T-helper 22 cell (primary cell): ENCODE data around the gene ITPA.

Experiments used
- DNase-seq: peaks from one replicate; pipeline ENCODE4 v3.0.0-alpha.2; 2020; ENCODE audit warnings: low read depth

Gene ITPA

DNA sequence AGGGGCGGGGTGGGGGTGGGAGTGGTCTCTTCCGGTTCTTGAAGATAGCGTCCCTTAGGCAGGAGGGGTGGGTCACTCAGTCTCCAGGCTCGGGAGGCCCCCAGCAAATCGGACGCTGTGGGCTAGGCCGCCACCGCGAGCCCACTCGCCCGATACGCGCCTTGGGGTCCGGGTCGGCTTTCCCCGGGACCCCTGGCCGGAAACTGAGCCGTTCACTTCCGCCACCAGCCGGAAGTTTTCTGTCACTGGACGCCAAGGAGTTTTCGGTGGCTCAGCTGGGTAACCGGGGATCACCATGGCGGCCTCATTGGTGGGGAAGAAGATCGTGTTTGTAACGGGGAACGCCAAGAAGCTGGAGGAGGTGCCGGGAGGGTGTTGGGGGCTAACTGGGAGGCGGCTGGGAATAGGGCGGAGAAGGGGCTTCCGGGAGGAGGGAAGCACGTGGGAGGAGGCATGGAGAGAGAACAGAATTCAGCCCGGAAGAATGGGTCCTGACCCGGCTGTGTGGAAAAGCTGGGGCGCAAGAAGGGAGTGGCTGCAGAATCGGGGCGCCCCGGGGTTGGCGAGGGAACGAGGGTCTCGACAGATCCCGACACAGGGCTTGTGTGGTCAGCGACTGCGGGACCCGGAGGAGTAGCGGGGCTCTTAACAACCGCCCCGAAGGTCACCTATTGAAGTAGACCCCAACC, at the start of gene ITPA:
Gene ITPA (plus strand): TSS at position 242 of the 689 bp plus-strand sequence. CDS start 54 bp downstream, at position 296.
- peak; percentile 42 for DNase-seq

- no peak for DNase-seq
Observed at GRCh38 chr20:3160418-3160817, 48.9 kb upstream of the ITPA start.

DNA sequence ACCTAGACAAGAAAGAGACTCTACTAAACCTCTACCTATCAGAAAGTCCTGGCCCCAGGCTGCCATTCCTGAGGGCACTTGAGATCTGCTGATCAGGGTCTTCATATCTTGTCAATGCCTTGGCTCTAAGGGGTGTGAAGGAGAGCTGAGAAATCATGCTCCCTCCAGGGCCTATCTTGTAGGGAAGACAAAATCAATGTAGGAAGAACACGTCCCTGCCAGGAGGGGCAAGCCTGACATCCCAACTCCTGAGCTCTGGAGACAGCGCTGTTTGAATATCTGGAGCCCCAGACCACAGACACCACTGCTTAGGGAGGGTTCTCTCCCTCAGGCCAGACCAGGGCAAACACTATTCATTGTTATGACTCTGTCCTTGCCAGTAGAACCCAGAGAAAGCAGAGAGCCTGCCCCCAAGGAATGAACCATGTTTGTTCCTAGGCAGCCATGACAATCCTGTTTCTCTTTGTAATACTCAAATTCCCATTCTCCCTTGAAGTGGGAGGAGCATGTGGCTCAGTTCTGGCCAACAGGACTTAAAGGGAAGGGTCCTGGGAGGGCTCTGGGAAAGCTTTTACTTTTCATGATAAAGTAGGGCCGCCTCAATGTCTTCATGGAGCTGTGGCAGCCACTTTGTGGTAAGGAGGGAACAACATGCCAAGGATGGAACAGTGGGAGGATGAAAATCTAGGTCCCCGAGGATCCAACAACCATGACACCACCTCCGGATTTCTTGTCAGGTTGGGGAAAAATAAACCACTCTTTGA, 47.8 kb upstream of the ITPA start:
- no peak for DNase-seq

DNA sequence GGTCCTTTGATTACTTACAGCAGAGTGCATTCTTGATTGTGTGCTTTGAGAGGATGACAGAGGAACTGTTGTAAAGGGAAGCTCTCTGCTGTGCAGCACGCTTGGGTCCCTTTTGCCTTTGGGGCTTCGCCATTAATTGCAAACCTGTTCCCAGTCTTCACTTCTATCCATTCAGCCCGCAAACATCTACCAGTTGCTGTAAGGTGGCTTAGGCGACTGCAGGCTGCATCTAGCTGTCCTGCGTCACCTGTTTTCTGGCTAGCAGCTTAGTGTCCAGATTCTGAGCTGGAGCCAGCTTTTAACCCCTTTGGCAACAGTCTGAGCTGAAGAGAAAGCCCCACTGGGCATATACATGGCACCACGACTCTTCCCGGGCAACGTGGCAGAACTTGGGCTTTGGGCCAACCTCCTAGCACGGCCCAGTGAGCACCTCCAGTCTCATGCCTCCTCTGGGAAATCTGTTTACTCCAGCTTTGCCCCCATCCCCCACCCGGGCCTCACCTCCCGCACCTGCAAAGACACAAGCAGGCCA, 47.2 kb upstream of the ITPA start:
- DNase-seq: no peak

GRCh38 chr20:3163099-3164042, 45.9 kb upstream of the ITPA start:
- DNase-seq: no peak

GRCh38 chr20:3164043-3164762, 45.1 kb upstream of the ITPA start:
- no peak for DNase-seq

GRCh38 chr20:3164763-3165410, 44.4 kb upstream of the ITPA start:
- no peak for DNase-seq

DNA sequence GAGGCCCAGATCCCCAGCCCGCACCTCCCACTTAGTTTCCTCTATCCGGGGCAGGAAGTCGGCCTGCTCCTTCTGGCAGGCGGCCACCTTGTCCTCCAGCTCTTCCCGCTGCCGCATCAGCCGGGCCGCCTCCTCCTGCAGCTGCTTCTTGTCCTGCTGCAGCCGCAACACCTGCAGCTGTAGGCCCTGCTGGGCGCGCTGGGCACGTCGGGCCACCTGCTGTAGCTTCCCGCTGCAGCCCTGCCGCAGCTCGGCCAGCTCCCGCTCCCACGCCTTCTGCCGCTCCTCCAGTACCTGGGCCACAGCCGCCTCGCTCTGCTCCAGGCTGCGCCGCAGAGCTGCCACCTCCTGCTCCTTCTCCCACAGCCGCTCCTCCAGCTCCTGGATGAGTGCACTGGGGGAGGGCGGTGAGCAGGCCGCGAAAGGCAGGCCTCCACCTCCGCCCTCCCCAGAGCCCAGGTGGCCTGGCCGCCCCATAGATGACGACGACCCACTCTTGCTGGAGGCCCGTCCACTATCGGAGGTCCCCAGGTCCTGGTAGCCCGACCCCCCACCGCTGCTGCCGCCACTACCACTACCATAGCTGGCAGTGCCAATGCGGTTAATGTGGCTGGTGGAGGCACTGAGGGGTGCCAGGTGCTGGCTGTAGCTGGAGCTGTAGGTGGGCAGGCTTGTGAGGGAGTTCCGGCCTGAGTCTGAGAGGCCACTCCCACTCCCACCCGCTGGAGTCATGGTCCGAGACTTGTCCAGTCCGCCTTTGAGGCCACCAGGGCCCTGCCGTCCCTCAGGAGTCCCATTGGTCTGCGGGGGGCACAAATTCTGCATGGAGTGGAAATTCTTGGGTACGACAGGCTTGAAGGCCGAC, 43.6 kb upstream of the ITPA start:
- DNase-seq: no peak

DNA sequence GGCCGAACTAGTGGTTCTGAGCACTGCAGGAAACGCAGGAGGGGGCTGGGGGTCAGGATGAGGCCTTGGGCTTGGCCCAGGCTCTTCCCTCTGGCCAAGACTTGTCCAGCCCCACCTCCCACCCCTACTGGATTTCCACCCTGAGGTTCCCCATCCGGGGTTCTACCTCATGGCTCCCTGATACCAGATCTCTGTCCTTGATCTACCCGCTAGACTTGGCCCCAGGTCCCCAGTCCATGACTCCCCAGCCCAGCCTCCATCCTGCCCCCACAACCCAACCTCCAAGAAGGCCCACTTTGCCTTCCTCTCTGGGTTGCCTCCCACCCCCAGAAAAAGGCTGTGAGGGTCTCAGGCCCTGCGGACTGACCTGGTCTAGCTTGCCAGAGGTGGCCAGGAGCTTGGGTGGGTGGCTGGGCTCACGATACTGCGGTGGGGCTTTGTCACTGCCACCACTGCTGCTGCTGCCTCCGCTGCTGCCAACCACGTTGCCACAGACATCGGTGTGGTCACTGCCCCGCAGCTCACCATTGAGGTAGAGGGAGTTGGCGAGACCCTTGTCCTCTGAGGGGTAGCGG, 42.9 kb upstream of the ITPA start:
- no peak for DNase-seq

GRCh38 chr20:3166913-3167342, 42.4 kb upstream of the ITPA start:
- no peak for DNase-seq

GRCh38 chr20:3167738-3168078, 41.6 kb upstream of the ITPA start:
- no peak for DNase-seq

DNA sequence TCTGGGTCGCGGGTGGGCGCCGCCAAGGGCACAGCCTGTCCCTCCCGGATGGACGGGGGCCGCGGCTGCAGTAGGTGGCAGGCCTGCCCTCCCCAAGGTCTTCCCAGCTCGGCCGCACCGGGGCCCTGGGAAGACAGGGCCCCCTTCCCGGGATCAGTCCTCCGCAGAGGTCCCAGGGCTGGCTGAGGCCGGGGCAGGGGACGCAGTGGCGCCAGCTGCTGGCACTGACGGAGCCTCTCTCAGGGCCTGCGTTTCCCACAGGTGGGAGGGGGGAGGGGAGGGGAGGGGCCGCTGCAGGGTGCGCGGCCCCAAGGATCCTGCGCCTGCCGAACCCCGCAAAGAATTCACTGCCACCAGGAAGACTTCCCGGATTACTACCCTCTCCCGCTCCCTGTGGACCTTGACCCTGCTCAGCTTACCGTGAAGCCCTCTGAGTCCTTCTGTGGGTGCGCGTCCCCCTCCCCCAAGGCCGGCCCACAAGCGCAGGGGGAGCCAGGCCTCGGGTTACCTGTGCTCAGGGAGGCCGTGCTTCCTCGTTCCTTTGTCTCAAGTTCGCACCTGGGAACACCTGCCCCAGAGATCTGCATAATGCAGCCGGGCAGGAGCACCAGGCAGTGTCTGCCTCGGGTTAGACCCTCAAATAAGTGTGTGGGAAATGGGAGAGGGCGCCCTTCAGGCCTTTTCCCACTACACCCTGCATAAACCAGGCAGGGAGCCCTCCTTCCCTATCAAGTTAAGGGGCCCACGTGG, 41.0 kb upstream of the ITPA start:
- DNase-seq: no peak

- DNase-seq: no peak
Observed at GRCh38 chr20:3168829-3169590, 40.3 kb upstream of the ITPA start.

DNA sequence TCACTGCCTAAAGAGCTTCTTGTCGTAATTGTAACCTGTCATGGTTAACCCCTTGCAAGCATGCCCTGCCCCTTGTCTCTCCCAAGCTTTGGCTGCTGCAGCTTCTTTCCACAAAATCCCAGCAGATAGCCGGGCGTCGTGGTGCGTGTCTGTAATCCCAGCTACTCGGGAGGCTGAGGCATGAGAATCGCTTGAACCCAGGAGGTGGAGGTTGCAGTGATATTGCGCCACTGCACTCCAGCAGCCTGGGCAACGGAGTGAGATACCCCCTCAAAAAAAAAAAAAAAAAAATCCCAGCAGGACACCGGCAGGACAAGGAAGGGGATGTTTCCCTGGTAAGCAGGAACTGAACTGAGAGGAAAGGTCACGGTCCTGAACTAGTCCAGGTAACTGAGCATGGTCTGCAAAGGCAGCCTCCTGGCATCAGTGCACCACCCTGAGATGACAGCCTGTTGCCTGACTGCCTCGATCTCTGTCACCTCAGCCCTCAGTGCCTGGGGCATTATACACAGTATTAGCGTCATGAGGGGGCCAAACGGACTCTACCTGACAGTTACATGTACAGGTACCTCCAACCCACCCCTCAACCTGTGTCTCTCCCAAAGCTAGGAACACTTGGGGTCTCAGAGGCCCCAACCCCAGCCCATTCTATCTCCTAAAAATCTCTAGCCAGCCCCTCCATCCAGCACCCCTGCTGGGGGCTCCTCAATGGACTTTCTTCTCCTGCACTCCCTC, 37.7 kb upstream of the ITPA start:
- DNase-seq: no peak

DNA sequence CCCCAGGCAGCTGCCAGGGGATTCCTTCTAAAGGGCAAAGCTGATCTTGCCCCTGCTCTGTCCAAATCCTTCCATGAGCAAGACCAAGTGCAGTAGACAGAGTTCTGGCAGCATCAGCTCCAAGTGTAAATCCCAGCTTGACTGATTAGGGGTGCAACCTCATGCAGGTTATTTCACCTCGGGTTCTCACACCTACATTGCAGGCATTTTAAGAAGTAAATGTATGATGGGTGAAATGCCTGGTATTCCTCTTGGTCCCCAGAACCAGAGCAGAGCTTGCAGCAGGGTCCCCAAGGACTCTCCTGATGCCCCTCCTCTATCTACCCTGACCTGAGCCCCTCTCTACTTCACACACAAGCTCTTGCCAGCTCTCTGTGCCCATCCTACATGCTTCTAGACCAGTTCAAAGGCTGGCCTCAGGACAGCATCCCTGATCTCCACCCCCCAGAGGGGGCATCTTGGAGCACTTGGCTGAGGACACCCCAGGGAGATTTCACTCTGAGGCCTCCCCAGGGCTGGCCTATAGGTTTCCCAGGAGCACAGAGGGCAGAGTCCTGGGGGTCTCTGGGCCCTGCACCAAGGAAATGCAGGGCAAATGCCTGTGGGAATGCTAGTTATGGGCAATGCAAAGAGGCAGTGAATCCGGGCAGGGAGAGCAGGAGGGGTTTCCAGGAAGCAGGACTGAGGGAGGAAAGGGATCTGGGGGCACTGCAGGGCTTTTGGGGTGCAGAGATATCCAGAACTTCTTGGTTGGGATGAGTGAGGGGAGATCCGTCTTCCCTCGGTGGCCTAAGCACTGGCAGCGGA, 37.0 kb upstream of the ITPA start:
- no peak for DNase-seq

GRCh38 chr20:3172933-3173609, 36.2 kb upstream of the ITPA start, which contains the start of gene LZTS3:
TSS of gene LZTS3 (minus strand) at chr20:3173549. CDS start at chr20:3167163, 6,386 bp downstream.
- peak; percentile 87 for DNase-seq
